NCI-H1694 treated with DMSO at 0.1 percent for 48 hours (cell line): Measurements from ENCODE around the gene CHRND.

Experiments
- DNase-seq: peaks from one replicate; lab custom pipeline; 2025; lab: John Stamatoyannopoulos, UW

Gene CHRND

GRCh38 chr2:232488097-232488711 is 37.8 kb upstream of the CHRND start:
- no peak for DNase-seq

GRCh38 chr2:232488721-232489300 is 37.1 kb upstream of the CHRND start:
- no peak for DNase-seq

GRCh38 chr2:232489516-232490220 is 36.3 kb upstream of the CHRND start:
- no peak for DNase-seq

GRCh38 chr2:232490221-232491138 is 35.5 kb upstream of the CHRND start:
- DNase-seq = no peak

- no peak for DNase-seq
These were observed 34.7 kb upstream of the CHRND start for GRCh38 chr2:232491139-232491780.

GRCh38 chr2:232492236-232492848 is 33.6 kb upstream of the CHRND start:
- no peak for DNase-seq

- no peak for DNase-seq
These were observed 32.8 kb upstream of the CHRND start for GRCh38 chr2:232492963-232493700.

GRCh38 chr2:232493701-232494474 is 32.1 kb upstream of the CHRND start:
- no peak for DNase-seq

GRCh38 chr2:232494542-232494941 is 31.4 kb upstream of the CHRND start:
- DNase-seq = no peak

- no peak for DNase-seq
These were observed 30.7 kb upstream of the CHRND start for GRCh38 chr2:232495292-232495691.

GRCh38 chr2:232496501-232497270 is 29.3 kb upstream of the CHRND start:
- DNase-seq = no peak

- DNase-seq = no peak
These were observed 28.6 kb upstream of the CHRND start for GRCh38 chr2:232497348-232497747.

- no peak for DNase-seq
These were observed 27.5 kb upstream of the CHRND start for GRCh38 chr2:232498452-232498851.

GRCh38 chr2:232501331-232501771 is 24.6 kb upstream of the CHRND start:
- no peak for DNase-seq

GRCh38 chr2:232501794-232502390 is 24.1 kb upstream of the CHRND start:
- no peak for DNase-seq

GRCh38 chr2:232502511-232502910 is 23.4 kb upstream of the CHRND start:
- no peak for DNase-seq

GRCh38 chr2:232502911-232503808 is 22.8 kb upstream of the CHRND start:
- DNase-seq = no peak
